SK-N-SH (cell line): ENCODE data around the gene KCTD19. TPM values are rescaled to one million over a fixed set of nuclear protein-coding genes. Genes with fewer than 3 reads are reported as not detected.

Experiments
- CTCF ChIA-PET: fragments of 300-600, 350-600 bp; formaldehyde crosslinking; extraction: SDS; loops from one replicate; lab custom pipeline; 2021; lab: Yijun Ruan, JAX
- POLR2A ChIA-PET: fragments of 350-600 bp; sonication (Branson Sonifier 250); formaldehyde crosslinking; extraction: SDS; loops from one replicate; lab custom pipeline; 2020; ENCODE audit warnings: antibody characterized with exemption, inconsistent platforms; lab: Yijun Ruan, JAX
- DNase-seq: peaks from one replicate; pipeline ENCODE4 v3.0.0; 2012
- H2AFZ ChIP-seq: fragments of 200-600 bp; sonication (generic); 2 replicates; pipeline ENCODE4 v1.8.1; 2016; ENCODE audit warnings: antibody characterized with exemption, mild to moderate bottlenecking, low read depth
- H3F3A ChIP-seq: fragments of 200-600 bp; sonication (generic); replicated peaks from 2 replicates; pipeline ENCODE3; 2016; ENCODE audit warnings: antibody characterized with exemption, mild to moderate bottlenecking; ENCODE audit not compliant: insufficient read depth
- H3K27ac ChIP-seq, 2 experiments: fragments of 200-500 bp in 1 of 2; fragments of 200-600 bp in 1 of 2; sonication (Bioruptor generic) in 1 of 2; sonication (generic), shearing (Covaris generic) in 1 of 2; 2 replicates each; pipeline versions ENCODE4 v1.5.1 to v1.6.1; 2014 to 2016; ENCODE audit warnings: low read depth in 2 of 2, inconsistent platforms in 1 of 2, low read length in 1 of 2, mild to moderate bottlenecking in 1 of 2, mixed read lengths in 1 of 2
- H3K27me3 ChIP-seq: fragments of 200-600 bp; sonication (generic), shearing (Covaris generic); 2 replicates; pipeline ENCODE4 v1.6.1; 2016; ENCODE audit warnings: mixed run types; ENCODE audit not compliant: insufficient read depth
- H3K36me3 ChIP-seq, 2 experiments: fragments of 200-500 bp in 1 of 2; fragments of 200-600 bp in 1 of 2; sonication (Bioruptor generic) in 1 of 2; sonication (generic) in 1 of 2; replicated peaks in 1 of 2; 2 replicates each; pipeline versions ENCODE3 to v1.5.1; 2014 to 2016; ENCODE audit warnings: low read length in 1 of 2, mild to moderate bottlenecking in 1 of 2; ENCODE audit not compliant: insufficient read depth in 2 of 2, control insufficient read depth in 1 of 2
- H3K4me1 ChIP-seq, 2 experiments: fragments of 200-500 bp in 1 of 2; fragments of 200-600 bp in 1 of 2; sonication (Bioruptor generic) in 1 of 2; sonication (generic), shearing (Covaris generic) in 1 of 2; 2 replicates each; pipeline versions ENCODE4 v1.5.1 to v1.6.1; 2014 to 2016; ENCODE audit warnings: low read depth in 1 of 2, low read length in 1 of 2, mixed run types in 1 of 2; ENCODE audit not compliant: insufficient read depth in 2 of 2, control insufficient read depth in 1 of 2
- H3K4me2 ChIP-seq: fragments of 200-600 bp; sonication (generic), shearing (Covaris generic); 2 replicates; pipeline ENCODE4 v1.6.1; 2017; ENCODE audit warnings: mixed run types
- H3K4me3 ChIP-seq, 2 experiments: fragments of 200-500 bp in 1 of 2; fragments of 200-600 bp in 1 of 2; sonication (Bioruptor generic) in 1 of 2; sonication (generic), shearing (Covaris generic) in 1 of 2; 2 replicates each; pipeline versions ENCODE4 v1.5.1 to v1.8.1; 2014 to 2016; ENCODE audit warnings: low read depth in 2 of 2, inconsistent platforms in 1 of 2, low read length in 1 of 2, mild to moderate bottlenecking in 1 of 2, mixed read lengths in 1 of 2, moderate library complexity in 1 of 2
- H3K79me2 ChIP-seq: fragments of 200-600 bp; sonication (generic); 2 replicates; pipeline ENCODE4 v1.8.1; 2017; ENCODE audit warnings: mild to moderate bottlenecking; ENCODE audit not compliant: insufficient read depth
- H3K9ac ChIP-seq: fragments of 200-600 bp; sonication (generic); 2 replicates; pipeline ENCODE4 v1.6.1; 2017; ENCODE audit warnings: mixed run types
- H3K9me2 ChIP-seq: fragments of 200-600 bp; sonication (generic); 2 replicates; pipeline ENCODE4 v1.6.1; 2017; ENCODE audit warnings: mixed run types
- H3K9me3 ChIP-seq: fragments of 200-600 bp; sonication (generic); 2 replicates; pipeline ENCODE4 v1.6.1; 2017; ENCODE audit warnings: mixed run types, mild to moderate bottlenecking, moderate library complexity
- H4K20me1 ChIP-seq: fragments of 200-600 bp; sonication (generic); 2 replicates; pipeline ENCODE4 v1.6.1; 2017; ENCODE audit warnings: mild to moderate bottlenecking, mixed run types; ENCODE audit not compliant: insufficient read depth
- CHD2 ChIP-seq: fragments of 150-350 bp; IDR thresholded peaks from 2 replicates; pipeline ENCODE4 v1.6.1; 2018; ENCODE audit warnings: low read length; ENCODE audit not compliant: partially characterized antibody
- ELF1 ChIP-seq: IDR thresholded peaks from 2 replicates; pipeline ENCODE4 v1.4.0; 2012
- FOXM1 ChIP-seq: IDR thresholded peaks from 2 replicates; pipeline ENCODE4 v1.4.0; 2012; ENCODE audit warnings: low read depth, mild to moderate bottlenecking
- GABPA ChIP-seq: IDR thresholded peaks from 2 replicates; pipeline ENCODE4 v1.4.0; 2012; ENCODE audit warnings: low read depth, mild to moderate bottlenecking
- MXI1 ChIP-seq: IDR thresholded peaks from 2 replicates; pipeline ENCODE4 v1.6.1; 2012; ENCODE audit warnings: mild to moderate bottlenecking, low read depth, low read length, improper control_type of control experiment
- NRF1 ChIP-seq: IDR thresholded peaks from 2 replicates; pipeline ENCODE4 v1.6.1; 2012; ENCODE audit warnings: low read depth, mild to moderate bottlenecking, low read length
- RAD21 ChIP-seq: IDR thresholded peaks from 2 replicates; pipeline ENCODE4 v1.6.1; 2012; ENCODE audit warnings: mild to moderate bottlenecking, low read length
- RFX5 ChIP-seq: IDR thresholded peaks from 2 replicates; pipeline ENCODE4 v1.6.1; 2012; ENCODE audit warnings: mild to moderate bottlenecking, improper control_type of control experiment, low read length
- RXRA ChIP-seq: IDR thresholded peaks from 2 replicates; pipeline ENCODE4 v1.4.0; 2012; ENCODE audit warnings: low read depth, mild to moderate bottlenecking, borderline replicate concordance
- SIN3A ChIP-seq: IDR thresholded peaks from 2 replicates; pipeline ENCODE4 v1.6.1; 2012; ENCODE audit warnings: low read depth, mild to moderate bottlenecking, low read length, moderate library complexity, borderline replicate concordance
- TAF1 ChIP-seq: IDR thresholded peaks from 2 replicates; pipeline ENCODE4 v1.6.1; 2012; ENCODE audit warnings: low read depth, mild to moderate bottlenecking, low read length, moderate library complexity, borderline replicate concordance
- USF2 ChIP-seq: fragments of 150-350 bp; IDR thresholded peaks from 2 replicates; pipeline ENCODE4 v1.6.1; 2017; ENCODE audit warnings: antibody characterized with exemption, low read length, low read depth, borderline replicate concordance
- WGBS: methylation state at CpG from one replicate; pipeline ENCODE4 v1.1.6; 2017; ENCODE audit warnings: low lambda C conversion rate; 5-methylcytosine and 5-hydroxymethylcytosine counted together
- polyA plus RNA-seq, 3 experiments: library from polyadenylated mRNA; depleted of rRNA; stranded (reverse); fragments of >200 nt; gene quantifications; 2 replicates each; pipeline ENCODE4 v1.2.3, GENCODE V29; 2012
- TF ChIP-seq, protein P1 (sequence below): IDR thresholded peaks from 2 replicates; pipeline ENCODE4; 2012

The KCTD19 gene
- polyA plus RNA-seq, 1 of the 3 experiments (the other 2 are of a cell fraction) = 1.8 TPM

- peak; percentile 7 for DNase-seq
- Histone ChIP-seq H2AFZ (no peak overlapping the region), H3K4me2 (no peak overlapping the region), H3K9me2 (no peaks in the 10 kb centered on the region), H3K4me3 (no peak overlapping the region), H3K9ac (no peak overlapping the region), H3K27me3 (no peaks in the 10 kb centered on the region), H4K20me1 (no peaks in the 10 kb centered on the region), H3K4me1 (peaks cover 0 to under 1% of the 10 kb centered on the region in 2 experiments; a peak in 1 of 4 replicates), H3K9me3 (no peaks in the 10 kb centered on the region), H3K27ac (no peak overlapping the region), H3F3A (no peaks in the 10 kb centered on the region), H3K79me2 (no peaks in the 10 kb centered on the region), H3K36me3 (no peaks in the 10 kb centered on the region)
- TF ChIP-seq NRF1 (no peak), RFX5 (no peak), ELF1 (no peak), RXRA (no peak), RAD21 (no peak), GABPA (no peak), MXI1 (no peak), SIN3A (no peak), FOXM1 (no peak)
- TF ChIP-seq, protein P1, sequence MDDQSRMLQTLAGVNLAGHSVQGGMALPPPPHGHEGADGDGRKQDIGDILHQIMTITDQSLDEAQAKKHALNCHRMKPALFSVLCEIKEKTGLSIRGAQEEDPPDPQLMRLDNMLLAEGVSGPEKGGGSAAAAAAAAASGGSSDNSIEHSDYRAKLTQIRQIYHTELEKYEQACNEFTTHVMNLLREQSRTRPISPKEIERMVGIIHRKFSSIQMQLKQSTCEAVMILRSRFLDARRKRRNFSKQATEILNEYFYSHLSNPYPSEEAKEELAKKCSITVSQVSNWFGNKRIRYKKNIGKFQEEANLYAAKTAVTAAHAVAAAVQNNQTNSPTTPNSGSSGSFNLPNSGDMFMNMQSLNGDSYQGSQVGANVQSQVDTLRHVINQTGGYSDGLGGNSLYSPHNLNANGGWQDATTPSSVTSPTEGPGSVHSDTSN = no peak
- ChIA-PET POLR2A (no interaction called here), CTCF (interaction anchor here (1.1 kb wide), 1 partner anchor 25 kb away, joined by 5 read pairs; the partner anchor contains the start of genes KCTD19 and LRRC36)
- WGBS = 92% methylated on average over 7 of the region's 7 CpGs
Observed at GRCh38 chr16:67302076-67302475, 24.5 kb downstream of the KCTD19 start.

GRCh38 chr16:67301080-67301782 lies 25.3 kb downstream of the KCTD19 start:
- Histone ChIP-seq H3K4me1 (peaks cover 0 to 8% of the 10 kb centered on the region in 2 experiments; a peak in 1 of 4 replicates), H3K9me2 (no peaks in the 10 kb centered on the region), H3F3A (peaks cover 4% of the 10 kb centered on the region), H3K4me2 (no peak overlapping the region), H2AFZ (no peak overlapping the region), H3K4me3 (no peak overlapping the region), H3K9ac (no peak overlapping the region), H3K79me2 (no peaks in the 10 kb centered on the region), H3K27ac (no peak overlapping the region), H3K36me3 (no peaks in the 10 kb centered on the region), H3K27me3 (no peaks in the 10 kb centered on the region)
- ChIA-PET POLR2A (no interaction called here), CTCF (no interaction called here)
- no peak for DNase-seq
- 88% methylated on average over 9 of the region's 11 CpGs for WGBS
- TF ChIP-seq USF2 = no peak
- no peak for TF ChIP-seq CHD2
- no peak for TF ChIP-seq NRF1
- TF ChIP-seq TAF1 = no peak
- TF ChIP-seq, all 33 proteins: peak for 0
- Histone ChIP-seq H3K9me3 (no peaks in the 10 kb centered on the region), H4K20me1 (no peaks in the 10 kb centered on the region)
